ENCODE results near the gene F2.
A peak's percentile ranks its signal among the peaks of the same experiment; 100 is the strongest.

The F2 gene

GRCh38 chr11:46673713-46674462 lies 45.1 kb upstream of the F2 start:
- TF ChIP-seq SIN3A (IDR thresholded peaks at IDR 0.05; ENCODE audit: borderline replicate concordance, insufficient read depth, low read length) (no peak), REST (IDR thresholded peaks at IDR 0.05; ENCODE audit: insufficient read depth in 1 of 2, low read depth in 2 of 2, low read length in 2 of 2) (no peak), POLR2AphosphoS5 (IDR thresholded peaks at IDR 0.05; ENCODE audit: low read depth, low read length) (no peak), TAF1 (IDR thresholded peaks at IDR 0.05; ENCODE audit: borderline replicate concordance, insufficient read depth, low read length) (no peak), FOXP2 (optimal IDR thresholded peaks at IDR 0.05; ENCODE audit: borderline replicate concordance, extremely low read depth, extremely low read length, insufficient read depth) (no peak)

GRCh38 chr11:46674463-46675287 lies 44.3 kb upstream of the F2 start:
- no peak for TF ChIP-seq SIN3A (IDR thresholded peaks at IDR 0.05; ENCODE audit: borderline replicate concordance, insufficient read depth, low read length)
- no peak for TF ChIP-seq TAF1 (IDR thresholded peaks at IDR 0.05; ENCODE audit: borderline replicate concordance, insufficient read depth, low read length)
- TF ChIP-seq FOXP2 (optimal IDR thresholded peaks at IDR 0.05; ENCODE audit: borderline replicate concordance, extremely low read depth, extremely low read length, insufficient read depth): no peak
- TF ChIP-seq REST (IDR thresholded peaks at IDR 0.05; ENCODE audit: insufficient read depth in 1 of 2, low read depth in 2 of 2, low read length in 2 of 2): no peak
- no peak for TF ChIP-seq POLR2AphosphoS5 (IDR thresholded peaks at IDR 0.05; ENCODE audit: low read depth, low read length)

GRCh38 chr11:46675288-46675851 lies 43.6 kb upstream of the F2 start:
- TF ChIP-seq FOXP2 (optimal IDR thresholded peaks at IDR 0.05; ENCODE audit: borderline replicate concordance, extremely low read depth, extremely low read length, insufficient read depth) (no peak), TAF1 (IDR thresholded peaks at IDR 0.05; ENCODE audit: borderline replicate concordance, insufficient read depth, low read length) (peak; percentile 50; the same call in 1 of the 2 replicates)

GRCh38 chr11:46675949-46676348 lies 43.1 kb upstream of the F2 start:
- no peak for TF ChIP-seq REST (IDR thresholded peaks at IDR 0.05; ENCODE audit: insufficient read depth in 1 of 2, low read depth in 2 of 2, low read length in 2 of 2)

DNA sequence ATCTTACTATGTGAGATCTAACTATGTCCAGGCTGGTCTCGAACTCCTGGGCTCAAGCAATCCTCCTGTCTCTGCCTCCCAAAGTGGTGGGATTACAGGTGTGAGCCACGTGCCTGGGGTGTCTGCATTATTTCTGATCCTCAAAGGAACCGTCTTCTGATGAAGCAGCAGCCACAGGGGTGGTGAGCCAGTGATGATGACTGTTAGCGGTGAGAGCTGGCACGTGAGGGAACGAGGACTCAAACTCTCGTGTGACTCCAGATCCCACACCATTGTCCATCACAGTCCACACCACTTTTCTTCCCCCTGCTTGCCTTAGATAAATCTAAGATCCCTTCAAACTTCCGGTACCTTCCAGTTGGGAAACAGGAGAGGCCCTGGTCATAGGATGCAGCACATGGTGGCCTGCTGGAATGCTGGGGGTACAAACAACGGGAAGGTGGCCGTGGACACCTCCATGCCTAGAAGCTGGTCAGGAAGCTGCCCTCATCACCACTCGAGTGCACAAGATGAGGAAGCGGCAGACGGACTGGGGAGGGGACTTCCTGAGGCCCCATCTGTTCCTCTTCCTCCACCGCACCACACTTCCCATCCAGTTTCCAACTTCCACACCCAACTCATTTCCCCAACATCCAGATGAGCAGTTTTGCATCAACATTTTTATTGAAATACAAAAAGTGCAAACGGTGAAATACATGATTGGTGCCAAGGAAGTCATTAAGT lies 42.4 kb upstream of the F2 start:
- TF ChIP-seq REST (IDR thresholded peaks at IDR 0.05; ENCODE audit: insufficient read depth in 1 of 2, low read depth in 2 of 2, low read length in 2 of 2): no peak
- TF ChIP-seq FOXP2 (optimal IDR thresholded peaks at IDR 0.05; ENCODE audit: borderline replicate concordance, extremely low read depth, extremely low read length, insufficient read depth): no peak

All from PFSK-1 (cell line).